ENCODE data around the gene TCF3. TPM values are rescaled to one million over a fixed set of nuclear protein-coding genes. Genes with fewer than 3 reads are reported as not detected.

TCF3 gene
- polyA plus RNA-seq, 3 donors: 2.4 to 36.2 (median 3.3) TPM

DNA sequence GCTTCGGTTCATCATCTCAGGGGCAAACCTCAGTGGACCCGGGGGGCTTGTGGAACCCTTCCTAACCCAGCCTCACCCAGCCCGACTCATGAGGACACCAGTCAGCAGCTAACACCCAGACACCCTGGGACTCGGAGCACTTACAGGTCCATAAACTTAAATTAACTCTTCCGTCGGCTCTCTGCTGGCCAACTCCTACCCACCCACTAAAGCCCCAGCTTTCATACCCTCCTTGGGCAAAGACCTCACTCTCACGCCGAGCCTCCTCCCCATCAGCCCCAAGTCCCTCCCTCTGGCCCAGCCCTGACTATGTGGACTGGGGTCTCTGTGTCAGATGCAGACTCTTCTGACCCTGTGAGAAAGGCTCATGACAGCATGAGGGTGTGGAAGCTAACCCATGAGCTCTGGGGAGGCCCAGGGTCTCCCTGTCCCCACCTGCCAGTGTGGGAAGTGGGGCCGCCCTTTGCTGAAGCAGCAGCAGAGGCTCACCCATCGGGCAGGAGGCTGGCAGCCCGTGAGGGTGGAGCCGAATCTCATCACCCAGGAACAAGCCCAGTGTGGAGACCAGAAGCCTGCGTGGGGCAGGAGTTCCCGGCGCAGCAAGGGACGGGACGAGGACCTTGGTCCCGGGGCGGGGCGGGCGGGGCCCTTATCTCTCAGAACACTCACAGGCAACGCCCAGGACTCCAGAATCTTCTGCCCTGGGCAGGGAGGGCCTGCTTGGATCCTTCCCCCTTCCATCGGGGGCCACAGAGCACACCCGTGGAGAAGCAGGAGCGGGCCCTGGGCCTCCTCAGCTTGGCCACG lies 19.8 kb downstream of the TCF3 start:
- no peak overlapping the region for H3K4me3 Mint-ChIP-seq
- H3K36me3 Mint-ChIP-seq: peaks cover 29 to 50% of the 10 kb centered on the region in 2 donors
- Histone ChIP-seq H3K4me1 (ENCODE audit: control insufficient read depth in 1 of 2, insufficient read depth in 2 of 2, low read length in 2 of 2) (no peaks in the 10 kb centered on the region), H3K4me3 (replicated peaks in 1 of 3; ENCODE audit: low read depth in 2 of 3, low read length in 3 of 3) (no peak overlapping the region), H3K9ac (ENCODE audit: insufficient read depth, low read length, poor library complexity, severe bottlenecking) (no peak overlapping the region), H3K36me3 (replicated peaks in 1 of 2; ENCODE audit: control insufficient read depth in 1 of 2, insufficient read depth in 2 of 2, low read length in 2 of 2) (peaks cover 24 to 28% of the 10 kb centered on the region in 2 donors), H3K27ac (ENCODE audit: low read depth in 1 of 2, low read length in 2 of 2) (no peak overlapping the region), H4K20me1 (ENCODE audit: insufficient read depth, low read length) (peaks cover 10% of the 10 kb centered on the region), H3K27me3 (ENCODE audit: control insufficient read depth in 2 of 2, insufficient read depth in 2 of 2, low read length in 2 of 2) (no peaks in the 10 kb centered on the region), H3K79me2 (ENCODE audit: insufficient read depth, low read length) (peaks cover 8% of the 10 kb centered on the region), H3K4me2 (replicated peaks; ENCODE audit: extremely low read depth, low read length, poor library complexity, severe bottlenecking) (no peak overlapping the region), H3K9me3 (replicated peaks in 1 of 2; ENCODE audit: control insufficient read depth in 1 of 2, insufficient read depth in 1 of 2, low read length in 2 of 2) (peaks cover 4 to 8% of the 10 kb centered on the region in 2 donors), H2AFZ (ENCODE audit: insufficient read depth, low read depth, low read length, poor library complexity, severe bottlenecking) (no peak overlapping the region)
- 95% methylated on average over 17 of the region's 26 CpGs for WGBS (ENCODE audit: insufficient coverage)
- peaks cover 0 to 11% (median 7%) of the 10 kb centered on the region in 7 donors for H3K9me3 Mint-ChIP-seq
- TF ChIP-seq, protein P1, sequence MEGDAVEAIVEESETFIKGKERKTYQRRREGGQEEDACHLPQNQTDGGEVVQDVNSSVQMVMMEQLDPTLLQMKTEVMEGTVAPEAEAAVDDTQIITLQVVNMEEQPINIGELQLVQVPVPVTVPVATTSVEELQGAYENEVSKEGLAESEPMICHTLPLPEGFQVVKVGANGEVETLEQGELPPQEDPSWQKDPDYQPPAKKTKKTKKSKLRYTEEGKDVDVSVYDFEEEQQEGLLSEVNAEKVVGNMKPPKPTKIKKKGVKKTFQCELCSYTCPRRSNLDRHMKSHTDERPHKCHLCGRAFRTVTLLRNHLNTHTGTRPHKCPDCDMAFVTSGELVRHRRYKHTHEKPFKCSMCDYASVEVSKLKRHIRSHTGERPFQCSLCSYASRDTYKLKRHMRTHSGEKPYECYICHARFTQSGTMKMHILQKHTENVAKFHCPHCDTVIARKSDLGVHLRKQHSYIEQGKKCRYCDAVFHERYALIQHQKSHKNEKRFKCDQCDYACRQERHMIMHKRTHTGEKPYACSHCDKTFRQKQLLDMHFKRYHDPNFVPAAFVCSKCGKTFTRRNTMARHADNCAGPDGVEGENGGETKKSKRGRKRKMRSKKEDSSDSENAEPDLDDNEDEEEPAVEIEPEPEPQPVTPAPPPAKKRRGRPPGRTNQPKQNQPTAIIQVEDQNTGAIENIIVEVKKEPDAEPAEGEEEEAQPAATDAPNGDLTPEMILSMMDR (IDR thresholded peaks at IDR 0.05): no peak
- H3K27me3 Mint-ChIP-seq (ENCODE audit: low read depth in 3 of 3): peaks cover 0 to 5% (median 2%) of the 10 kb centered on the region in 3 donors
- peak overlapping the region in 2 of 7 donors; percentile 0 to 10 for H3K27ac Mint-ChIP-seq
- DNase-seq: no peak
- intact Hi-C loops (cut with micrococcal nuclease): no loop called here
- H3K4me1 Mint-ChIP-seq: no peaks in the 10 kb centered on the region

DNA sequence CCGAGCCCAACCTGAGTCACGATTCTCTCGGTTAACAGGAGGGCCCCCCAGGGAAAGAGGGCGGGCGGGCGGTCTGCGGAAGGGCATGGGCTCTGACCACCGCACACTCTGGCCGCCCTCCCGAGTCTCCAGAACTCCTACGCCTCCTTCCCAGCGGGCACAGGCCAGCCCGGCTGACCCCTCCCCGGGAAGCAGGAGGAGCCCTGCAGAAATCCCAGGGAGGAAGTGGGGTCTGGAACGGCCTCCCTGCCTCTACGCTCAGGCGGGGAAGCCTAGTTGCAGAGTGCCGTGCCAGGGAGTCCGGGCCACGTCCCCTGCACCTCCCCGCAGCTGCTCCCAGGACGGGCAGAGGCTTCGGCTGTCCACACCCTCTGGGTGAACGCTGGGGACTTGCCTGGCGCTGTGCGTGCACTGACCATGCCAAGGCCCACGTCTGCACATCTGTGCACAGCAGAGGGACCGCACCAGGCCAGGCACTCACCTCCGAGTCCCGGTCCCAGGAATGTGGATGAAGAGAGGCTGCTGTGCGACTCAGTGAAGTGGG lies 20.8 kb downstream of the TCF3 start:
- TF ChIP-seq, protein P1 (IDR thresholded peaks at IDR 0.05): no peak
- intact Hi-C loops (cut with micrococcal nuclease): no loop called here
- Mint-ChIP-seq H3K27me3 (ENCODE audit: low read depth in 3 of 3) (peaks cover 0 to 2% (median 2%) of the 10 kb centered on the region in 3 donors), H3K4me1 (no peaks in the 10 kb centered on the region), H3K27ac (no peak overlapping the region), H3K36me3 (peaks cover 25 to 40% of the 10 kb centered on the region in 2 donors), H3K9me3 (peaks cover 0 to 9% (median 7%) of the 10 kb centered on the region in 7 donors), H3K4me3 (no peak overlapping the region)
- H2AFZ ChIP-seq (ENCODE audit: insufficient read depth, low read depth, low read length, poor library complexity, severe bottlenecking): no peak overlapping the region
- peaks cover 20 to 26% of the 10 kb centered on the region in 2 donors for H3K36me3 ChIP-seq (replicated peaks in 1 of 2; ENCODE audit: control insufficient read depth in 1 of 2, insufficient read depth in 2 of 2, low read length in 2 of 2)
- no peak for DNase-seq
- H3K4me3 ChIP-seq (replicated peaks in 1 of 3; ENCODE audit: low read depth in 2 of 3, low read length in 3 of 3): no peak overlapping the region
- peaks cover 4 to 8% of the 10 kb centered on the region in 2 donors for H3K9me3 ChIP-seq (replicated peaks in 1 of 2; ENCODE audit: control insufficient read depth in 1 of 2, insufficient read depth in 1 of 2, low read length in 2 of 2)
- H3K27me3 ChIP-seq (ENCODE audit: control insufficient read depth in 2 of 2, insufficient read depth in 2 of 2, low read length in 2 of 2): no peaks in the 10 kb centered on the region
- no peak overlapping the region for H3K4me2 ChIP-seq (replicated peaks; ENCODE audit: extremely low read depth, low read length, poor library complexity, severe bottlenecking)
- no peak overlapping the region for H3K9ac ChIP-seq (ENCODE audit: insufficient read depth, low read length, poor library complexity, severe bottlenecking)
- H4K20me1 ChIP-seq (ENCODE audit: insufficient read depth, low read length): peaks cover 10% of the 10 kb centered on the region
- H3K79me2 ChIP-seq (ENCODE audit: insufficient read depth, low read length): peaks cover 8% of the 10 kb centered on the region
- no peaks in the 10 kb centered on the region for H3K4me1 ChIP-seq (ENCODE audit: control insufficient read depth in 1 of 2, insufficient read depth in 2 of 2, low read length in 2 of 2)
- no peak overlapping the region for H3K27ac ChIP-seq (ENCODE audit: low read depth in 1 of 2, low read length in 2 of 2)
- WGBS (ENCODE audit: insufficient coverage): 97% methylated on average over 25 of the region's 31 CpGs
